Measurements from ENCODE around the gene PARP1. TPM values are rescaled to one million over a fixed set of nuclear protein-coding genes. Genes with fewer than 3 reads are reported as not detected.
A peak's percentile ranks its signal among the peaks of the same experiment; 100 is the strongest.

Gene PARP1
- total RNA-seq, 1 donor from 2014 or later: 101 TPM

GRCh38 chr1:226443439-226443838, 35.5 kb upstream of the PARP1 start:
- no peak overlapping the region for H3K27ac Mint-ChIP-seq
- H3K36me3 Mint-ChIP-seq: no peaks in the 10 kb centered on the region
- H3K4me1 Mint-ChIP-seq: no peaks in the 10 kb centered on the region
- TF ChIP-seq CTCF (IDR thresholded peaks at IDR 0.05; ENCODE audit: unreplicated experiment): no peak
- no peak overlapping the region for H3K4me3 Mint-ChIP-seq
- peaks cover 6% of the 10 kb centered on the region for H3K9me3 Mint-ChIP-seq
- DNase-seq (ENCODE audit: low spot score in 2 of 2, unreplicated experiment in 2 of 2): no peak
- peaks cover 31% of the 10 kb centered on the region for H3K27me3 Mint-ChIP-seq (ENCODE audit: low read depth)

- TF ChIP-seq CTCF (IDR thresholded peaks at IDR 0.05; ENCODE audit: unreplicated experiment): no peak
- Mint-ChIP-seq H3K9me3 (peaks cover 9% of the 10 kb centered on the region), H3K4me3 (no peak overlapping the region), H3K4me1 (no peaks in the 10 kb centered on the region), H3K27me3 (ENCODE audit: low read depth) (peaks cover 35% of the 10 kb centered on the region), H3K27ac (no peak overlapping the region), H3K36me3 (no peaks in the 10 kb centered on the region)
- DNase-seq (ENCODE audit: low spot score in 2 of 2, unreplicated experiment in 2 of 2): no peak
These were observed 35.1 kb upstream of the PARP1 start for GRCh38 chr1:226443033-226443432.

- peaks cover 15% of the 10 kb centered on the region for H3K9me3 Mint-ChIP-seq
- peaks cover 43% of the 10 kb centered on the region for H3K27me3 Mint-ChIP-seq (ENCODE audit: low read depth)
- no peak for DNase-seq (ENCODE audit: low spot score in 2 of 2, unreplicated experiment in 2 of 2)
- H3K4me3 Mint-ChIP-seq: no peak overlapping the region
- H3K36me3 Mint-ChIP-seq: no peaks in the 10 kb centered on the region
- no peak overlapping the region for H3K27ac Mint-ChIP-seq
- no peaks in the 10 kb centered on the region for H3K4me1 Mint-ChIP-seq
- TF ChIP-seq CTCF (IDR thresholded peaks at IDR 0.05; ENCODE audit: unreplicated experiment): no peak
These were observed 33.7 kb upstream of the PARP1 start for GRCh38 chr1:226441629-226442028.

GRCh38 chr1:226440512-226440911, 32.6 kb upstream of the PARP1 start:
- Mint-ChIP-seq H3K9me3 (peaks cover 15% of the 10 kb centered on the region), H3K27ac (no peak overlapping the region), H3K4me3 (no peak overlapping the region), H3K36me3 (no peaks in the 10 kb centered on the region), H3K27me3 (ENCODE audit: low read depth) (peaks cover 43% of the 10 kb centered on the region), H3K4me1 (no peaks in the 10 kb centered on the region)
- no peak for DNase-seq (ENCODE audit: low spot score in 2 of 2, unreplicated experiment in 2 of 2)
- TF ChIP-seq CTCF (IDR thresholded peaks at IDR 0.05; ENCODE audit: unreplicated experiment): no peak

- no peak for DNase-seq (ENCODE audit: low spot score in 2 of 2, unreplicated experiment in 2 of 2)
- H3K36me3 Mint-ChIP-seq: no peaks in the 10 kb centered on the region
- H3K9me3 Mint-ChIP-seq: peaks cover 15% of the 10 kb centered on the region
- H3K4me3 Mint-ChIP-seq: no peak overlapping the region
- TF ChIP-seq CTCF (IDR thresholded peaks at IDR 0.05; ENCODE audit: unreplicated experiment): peak; percentile 31
- H3K27me3 Mint-ChIP-seq (ENCODE audit: low read depth): peaks cover 29% of the 10 kb centered on the region
- no peaks in the 10 kb centered on the region for H3K4me1 Mint-ChIP-seq
- no peak overlapping the region for H3K27ac Mint-ChIP-seq
These were observed 30.1 kb upstream of the PARP1 start for GRCh38 chr1:226438007-226438406.

GRCh38 chr1:226436855-226437491, 29.1 kb upstream of the PARP1 start:
- no peaks in the 10 kb centered on the region for H3K36me3 Mint-ChIP-seq
- H3K9me3 Mint-ChIP-seq: peaks cover 15% of the 10 kb centered on the region
- no peak for DNase-seq (ENCODE audit: low spot score in 2 of 2, unreplicated experiment in 2 of 2)
- H3K27ac Mint-ChIP-seq: no peak overlapping the region
- TF ChIP-seq CTCF (IDR thresholded peaks at IDR 0.05; ENCODE audit: unreplicated experiment): no peak
- H3K4me3 Mint-ChIP-seq: no peak overlapping the region
- peaks cover 30% of the 10 kb centered on the region for H3K27me3 Mint-ChIP-seq (ENCODE audit: low read depth)
- no peaks in the 10 kb centered on the region for H3K4me1 Mint-ChIP-seq
